Measurements from ENCODE around the gene EDN2. TPM values are rescaled to one million over a fixed set of nuclear protein-coding genes. Genes with fewer than 3 reads are reported as not detected.

EDN2 gene
- total and polyA plus RNA-seq, 2 of the 8 experiments (the other 6 are each of a cell fraction or from before 2014, with no cell fraction given): 0.32 to 0.39 TPM

GRCh38 chr1:41452704-41453290 is 31.7 kb downstream of the EDN2 start:
- Histone ChIP-seq H3K27me3 (replicated peaks in 1 of 4; ENCODE audit: control insufficient read depth in 3 of 4, extremely low read depth in 1 of 4, insufficient read depth in 3 of 4, low read length in 3 of 4) (no peaks in the 10 kb centered on the region), H3K79me2 (ENCODE audit: control insufficient read depth in 1 of 2, insufficient read depth in 2 of 2, low read length in 2 of 2) (no peaks in the 10 kb centered on the region), H2BK15ac (ENCODE audit: low read length) (no peak overlapping the region), H3K79me1 (ENCODE audit: low read depth, low read length) (no peaks in the 10 kb centered on the region), H3K18ac (ENCODE audit: extremely low read depth, low read length) (no peak overlapping the region), H4K91ac (replicated peaks; ENCODE audit: insufficient read length, low read length) (no peak overlapping the region), H4K20me1 (replicated peaks in 1 of 2; ENCODE audit: control insufficient read depth in 1 of 2, insufficient read depth in 2 of 2, low read length in 2 of 2) (no peaks in the 10 kb centered on the region), H3K4me1 (replicated peaks in 1 of 4; ENCODE audit: control insufficient read depth in 3 of 4, insufficient read depth in 4 of 4, low read length in 3 of 4) (no peaks in the 10 kb centered on the region), H2AFZ (ENCODE audit: low read length) (no peak overlapping the region), H4K5ac (ENCODE audit: insufficient read length, low read depth, low read length) (no peak overlapping the region), H3K9me3 (ENCODE audit: insufficient read depth in 2 of 2, low read depth in 1 of 2, low read length in 1 of 2) (no peaks in the 10 kb centered on the region), H2BK5ac (ENCODE audit: low read depth, low read length) (no peak overlapping the region), H3K23ac (ENCODE audit: insufficient read length) (no peak overlapping the region), H3K9ac (replicated peaks in 1 of 4; ENCODE audit: extremely low read depth in 1 of 4, low read depth in 3 of 4, low read length in 3 of 4) (no peak overlapping the region), H3K4me2 (ENCODE audit: insufficient read depth in 1 of 2, low read depth in 2 of 2, low read length in 2 of 2) (no peak overlapping the region), H2BK120ac (replicated peaks; ENCODE audit: low read depth, low read length) (no peak overlapping the region), H2BK12ac (ENCODE audit: low read depth, low read length) (no peak overlapping the region), H2AK5ac (ENCODE audit: low read depth, low read length) (no peak overlapping the region), H4K8ac (ENCODE audit: extremely low read depth, insufficient read depth, low read length) (no peak overlapping the region), H3K4me3 (ENCODE audit: extremely low read depth in 1 of 4, insufficient read depth in 2 of 4, low read depth in 3 of 4, low read length in 4 of 4) (no peak overlapping the region), H3K4ac (replicated peaks; ENCODE audit: insufficient read length, low read depth, low read length) (no peak overlapping the region), H2BK20ac (ENCODE audit: low read length) (no peak overlapping the region), H3K56ac (replicated peaks; ENCODE audit: insufficient read length, low read depth, low read length) (no peak overlapping the region), H3K23me2 (ENCODE audit: low read depth, low read length) (no peaks in the 10 kb centered on the region), H3K14ac (ENCODE audit: insufficient read length) (no peak overlapping the region), H3K27ac (ENCODE audit: low read depth, low read length) (no peak overlapping the region), H3K36me3 (ENCODE audit: control insufficient read depth in 2 of 4, insufficient read depth in 4 of 4, low read length in 3 of 4) (no peaks in the 10 kb centered on the region)
- FAIRE-seq (no peak), DNase-seq (ENCODE audit: low read depth in 1 of 2, low spot score in 2 of 2) (no peak)
- ChIA-PET POLR2A (ENCODE audit: partially characterized antibody) (interaction anchor here (1.2 kb wide), 1 partner anchor 24 kb away, joined by 3 read pairs; no protein-coding TSS in a partner anchor), CTCF (ENCODE audit: partially characterized antibody) (interaction anchor here (0.8 to 3.3 kb wide), 6 partner anchors 11 to 48 kb away, joined by 3 to 14 read pairs (median 4); no protein-coding TSS in a partner anchor)
- 93% methylated on average over 11 of the region's 11 CpGs; no CpG with 5 or more reads in 1 of the 2 experiments for WGBS, 2 experiments (ENCODE audit: extremely low coverage in 1 of 2, insufficient coverage in 1 of 2, insufficient read length in 1 of 2, insufficient replicate concordance in 2 of 2, low coverage in 1 of 2, low lambda C conversion rate in 2 of 2, missing lambda C conversion rate in 1 of 2)
- TF ChIP-seq CTBP2 (IDR thresholded peaks at IDR 0.05; ENCODE audit: borderline replicate concordance, insufficient read depth, insufficient read length, low read length): no peak
- no peak for TF ChIP-seq TAF1 (IDR thresholded peaks at IDR 0.05; ENCODE audit: low read depth, low read length)
- TF ChIP-seq SIN3A (conservative IDR thresholded peaks at IDR 0.05 in 1 of 2, IDR thresholded peaks at IDR 0.05 in 1 of 2; ENCODE audit: low read depth in 1 of 2, low read length in 2 of 2): no peak
- TF ChIP-seq SP1 (IDR thresholded peaks at IDR 0.05; ENCODE audit: low read depth, low read length): no peak
